IgD-negative memory B cell (primary cell): Measurements from ENCODE around the gene ARL6IP4. TPM values are rescaled to one million over a fixed set of nuclear protein-coding genes. Genes with fewer than 3 reads are reported as not detected.

ENCODE experiments used
- H3K27ac Mint-ChIP-seq, 3 donors: one replicate each; pipeline ENCODE4 v1.8.0; 2020 to 2022; ENCODE audit warnings: mild to moderate bottlenecking in 3 of 3, mixed read lengths in 3 of 3, moderate library complexity in 1 of 3
- H3K27me3 Mint-ChIP-seq: one replicate; pipeline ENCODE4 v1.8.0; 2021; ENCODE audit warnings: mixed read lengths
- H3K36me3 Mint-ChIP-seq: one replicate; pipeline ENCODE4 v1.8.0; 2020; ENCODE audit warnings: mild to moderate bottlenecking, mixed read lengths
- H3K4me1 Mint-ChIP-seq, 3 donors: one replicate each; pipeline ENCODE4 v1.8.0; 2020 to 2022; ENCODE audit warnings: mixed read lengths in 3 of 3, mild to moderate bottlenecking in 1 of 3
- H3K4me3 Mint-ChIP-seq, 4 donors: one replicate each; pipeline ENCODE4 v1.8.0; 2020 to 2022; ENCODE audit warnings: mild to moderate bottlenecking in 4 of 4, mixed read lengths in 4 of 4, moderate library complexity in 3 of 4
- H3K9me3 Mint-ChIP-seq, 3 donors: one replicate each; pipeline ENCODE4 v1.8.0; 2020 to 2021; ENCODE audit warnings: mixed read lengths in 3 of 3, mild to moderate bottlenecking in 1 of 3
- polyA plus RNA-seq: library from polyadenylated mRNA; unstranded; fragments of 300-500 nt; fragmentation: Illumina TruSeq; gene quantifications from one replicate; pipeline ENCODE4 v1.2.3, GENCODE V29; 2021

Gene ARL6IP4
- polyA plus RNA-seq, 1 donor from 2014 or later, result 296 TPM

GRCh38 chr12:122988036-122988435 lies 7.6 kb downstream of the ARL6IP4 start:
- no peak overlapping the region for H3K27ac Mint-ChIP-seq
- no peak overlapping the region for H3K4me3 Mint-ChIP-seq
- no peaks in the 10 kb centered on the region for H3K36me3 Mint-ChIP-seq
- peaks cover 3 to 10% (median 4%) of the 10 kb centered on the region in 3 donors for H3K4me1 Mint-ChIP-seq
- H3K27me3 Mint-ChIP-seq, result no peaks in the 10 kb centered on the region
- H3K9me3 Mint-ChIP-seq, result no peaks in the 10 kb centered on the region

GRCh38 chr12:122988612-122989212 lies 8.2 kb downstream of the ARL6IP4 start:
- Mint-ChIP-seq H3K27ac (no peak overlapping the region), H3K27me3 (no peaks in the 10 kb centered on the region), H3K9me3 (no peaks in the 10 kb centered on the region), H3K4me1 (peaks cover 3 to 9% (median 7%) of the 10 kb centered on the region in 3 donors), H3K36me3 (no peaks in the 10 kb centered on the region), H3K4me3 (no peak overlapping the region)

DNA sequence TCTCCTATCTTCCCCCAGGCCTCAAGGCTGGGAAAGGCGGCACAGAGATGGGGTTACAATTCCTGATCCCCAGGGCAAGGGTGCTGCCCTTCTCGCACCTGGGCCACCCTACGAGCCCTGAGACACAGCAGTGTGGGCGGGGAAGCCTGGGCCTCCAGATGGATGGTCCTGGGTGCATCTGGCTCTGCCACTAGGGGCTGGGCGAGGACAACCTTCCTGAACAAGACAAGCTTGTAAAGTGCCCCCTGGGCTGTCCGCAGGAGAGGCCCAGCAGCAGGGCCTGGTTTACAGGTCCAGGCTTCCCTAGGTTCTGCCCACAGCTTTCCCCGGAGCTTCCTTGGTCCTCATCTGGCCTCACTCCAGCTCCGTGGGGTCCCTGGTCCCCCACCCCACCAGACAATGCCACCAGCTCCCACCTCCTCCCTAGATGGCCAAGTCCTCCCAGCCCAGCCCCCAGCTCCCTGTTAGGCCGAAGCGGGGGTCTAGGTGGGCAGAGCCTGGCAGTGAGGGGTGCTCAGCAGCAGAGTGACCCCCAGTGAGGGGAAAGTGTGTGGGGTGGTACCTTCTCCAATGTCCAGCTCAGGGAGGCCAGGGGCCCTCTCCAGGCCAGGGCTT lies 8.9 kb downstream of the ARL6IP4 start:
- no peak overlapping the region for H3K4me3 Mint-ChIP-seq
- peaks cover 3 to 7% (median 6%) of the 10 kb centered on the region in 3 donors for H3K4me1 Mint-ChIP-seq
- H3K36me3 Mint-ChIP-seq, result peaks cover under 1% of the 10 kb centered on the region
- no peak overlapping the region for H3K27ac Mint-ChIP-seq
- H3K9me3 Mint-ChIP-seq, result no peaks in the 10 kb centered on the region
- H3K27me3 Mint-ChIP-seq, result peaks cover under 1% of the 10 kb centered on the region

- Mint-ChIP-seq H3K27me3 (peaks cover 1% of the 10 kb centered on the region), H3K9me3 (no peaks in the 10 kb centered on the region), H3K4me1 (peaks cover 2 to 5% (median 3%) of the 10 kb centered on the region in 3 donors), H3K36me3 (peaks cover 2% of the 10 kb centered on the region), H3K4me3 (no peak overlapping the region), H3K27ac (no peak overlapping the region)
These were observed 9.5 kb downstream of the ARL6IP4 start for GRCh38 chr12:122989874-122990419.

DNA sequence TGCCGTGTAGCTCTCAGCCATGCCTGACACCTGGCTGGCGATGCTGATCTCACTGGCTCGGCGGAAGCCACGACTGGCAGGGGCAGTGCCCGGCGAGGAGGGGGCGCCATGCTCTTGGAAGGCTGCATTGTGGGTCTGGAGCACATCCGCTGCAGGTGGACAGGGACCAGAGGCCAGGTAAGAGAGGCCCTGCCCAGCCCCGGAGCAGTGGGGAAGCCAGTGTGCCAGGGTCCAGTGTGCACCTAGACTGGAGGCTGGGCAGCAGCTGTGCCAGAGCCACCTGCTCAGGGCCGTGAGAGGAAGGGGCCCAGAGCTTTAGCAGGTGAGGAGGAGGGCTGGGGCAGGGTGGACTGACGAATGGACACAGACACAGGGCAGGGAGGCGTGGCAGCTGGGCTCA lies 10.1 kb downstream of the ARL6IP4 start:
- Mint-ChIP-seq H3K9me3 (no peaks in the 10 kb centered on the region), H3K27me3 (peaks cover 1% of the 10 kb centered on the region), H3K36me3 (peaks cover 2% of the 10 kb centered on the region), H3K27ac (no peak overlapping the region), H3K4me3 (no peak overlapping the region), H3K4me1 (peaks cover 0 to 4% (median 3%) of the 10 kb centered on the region in 3 donors)

DNA sequence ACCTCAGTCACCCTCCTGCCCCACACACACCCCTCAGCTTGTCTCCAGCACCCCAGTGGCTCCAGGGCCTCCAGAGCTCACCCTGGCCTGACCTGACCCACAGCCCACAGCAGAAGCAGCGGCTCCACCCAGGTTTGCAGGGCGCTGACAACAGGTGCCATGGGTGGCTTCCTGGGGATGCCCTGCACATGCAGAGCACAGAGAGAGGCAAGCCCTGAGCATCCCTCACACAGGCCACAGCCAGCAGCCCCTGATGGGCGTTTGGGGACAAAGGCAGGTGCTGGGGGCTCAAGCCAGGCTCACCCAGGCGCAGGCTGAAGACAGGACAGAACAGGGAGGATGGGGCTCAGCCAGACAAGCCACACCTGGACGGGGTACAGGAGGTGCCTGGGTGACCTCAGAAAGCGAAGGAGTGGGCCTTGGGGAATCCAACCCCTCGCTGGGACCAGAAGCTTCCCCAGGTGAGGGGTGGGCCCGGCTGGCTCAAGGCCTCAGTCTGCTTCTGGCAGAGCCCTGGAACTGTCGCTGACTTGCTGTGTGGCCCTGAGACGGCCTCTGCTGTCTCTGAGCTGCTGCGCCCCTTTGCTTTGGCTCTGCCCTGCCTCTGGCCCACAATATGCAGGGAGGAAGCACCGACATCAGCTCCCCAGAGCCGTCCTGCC lies 10.6 kb downstream of the ARL6IP4 start:
- peak overlapping the region in 1 of 4 donors; percentile 75 for H3K4me3 Mint-ChIP-seq
- no peaks in the 10 kb centered on the region for H3K9me3 Mint-ChIP-seq
- peaks cover 1% of the 10 kb centered on the region for H3K27me3 Mint-ChIP-seq
- H3K4me1 Mint-ChIP-seq, result peaks cover 0 to 4% (median 3%) of the 10 kb centered on the region in 3 donors
- H3K36me3 Mint-ChIP-seq, result peaks cover 2% of the 10 kb centered on the region
- no peak overlapping the region for H3K27ac Mint-ChIP-seq

GRCh38 chr12:122991623-122992275 lies 11.3 kb downstream of the ARL6IP4 start:
- H3K27ac Mint-ChIP-seq, result no peak overlapping the region
- H3K4me1 Mint-ChIP-seq, result peaks cover 0 to 4% (median 3%) of the 10 kb centered on the region in 3 donors
- peaks cover 1% of the 10 kb centered on the region for H3K27me3 Mint-ChIP-seq
- H3K36me3 Mint-ChIP-seq, result peaks cover 2% of the 10 kb centered on the region
- H3K4me3 Mint-ChIP-seq, result peak overlapping the region in 1 of 4 donors; percentile 75
- no peaks in the 10 kb centered on the region for H3K9me3 Mint-ChIP-seq

- no peak overlapping the region for H3K27ac Mint-ChIP-seq
- no peaks in the 10 kb centered on the region for H3K9me3 Mint-ChIP-seq
- H3K27me3 Mint-ChIP-seq, result peaks cover 1% of the 10 kb centered on the region
- H3K4me1 Mint-ChIP-seq, result peaks cover 0 to 4% (median 3%) of the 10 kb centered on the region in 3 donors
- no peak overlapping the region for H3K4me3 Mint-ChIP-seq
- H3K36me3 Mint-ChIP-seq, result peaks cover 2% of the 10 kb centered on the region
These were observed 11.9 kb downstream of the ARL6IP4 start for GRCh38 chr12:122992386-122992785.

- H3K9me3 Mint-ChIP-seq, result no peaks in the 10 kb centered on the region
- H3K36me3 Mint-ChIP-seq, result peaks cover 2% of the 10 kb centered on the region
- peaks cover 1% of the 10 kb centered on the region for H3K27me3 Mint-ChIP-seq
- peaks cover 0 to 4% (median 3%) of the 10 kb centered on the region in 3 donors for H3K4me1 Mint-ChIP-seq
- no peak overlapping the region for H3K27ac Mint-ChIP-seq
- H3K4me3 Mint-ChIP-seq, result no peak overlapping the region
These were observed 13.7 kb downstream of the ARL6IP4 start for GRCh38 chr12:122994140-122994675.

DNA sequence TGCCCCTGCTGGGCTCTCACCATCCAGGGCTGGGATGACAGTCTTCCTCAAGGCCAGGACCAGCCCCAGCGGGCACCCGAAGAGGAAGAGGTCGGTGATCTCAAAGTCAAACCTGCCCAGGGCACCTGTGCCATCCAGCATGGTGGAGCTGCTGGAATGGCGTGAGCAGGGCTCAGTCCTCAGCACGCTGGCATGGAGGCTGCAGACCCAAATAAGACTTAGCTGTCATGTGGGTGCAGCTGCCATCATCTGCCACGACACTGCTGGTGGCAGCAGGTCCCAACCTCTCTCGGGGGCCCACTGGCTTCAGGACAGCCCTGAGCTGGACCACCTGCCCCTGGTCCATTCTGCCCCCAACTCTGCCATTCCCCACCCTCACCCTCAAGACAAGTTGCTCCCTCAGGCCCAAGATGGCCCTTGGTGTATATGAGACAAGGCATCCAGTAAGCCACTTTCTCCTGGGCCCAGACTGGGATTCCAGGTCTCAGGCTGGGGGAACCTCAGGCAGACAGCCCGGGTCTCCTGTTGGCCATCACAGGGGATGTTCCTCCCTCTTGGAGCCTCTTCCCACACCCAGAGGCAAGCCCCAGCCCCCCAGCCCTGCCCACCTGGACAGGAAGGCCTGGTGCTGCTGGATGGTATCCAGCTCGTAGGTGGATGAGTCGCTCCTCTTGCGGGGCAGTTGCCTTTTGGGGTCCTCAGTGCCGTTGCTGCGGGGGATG lies 14.5 kb downstream of the ARL6IP4 start:
- Mint-ChIP-seq H3K4me3 (no peak overlapping the region), H3K27me3 (peaks cover 1% of the 10 kb centered on the region), H3K36me3 (peaks cover 2% of the 10 kb centered on the region)

GRCh38 chr12:122995503-122996187 lies 15.2 kb downstream of the ARL6IP4 start:
- Mint-ChIP-seq H3K27me3 (peaks cover 1% of the 10 kb centered on the region), H3K27ac (no peak overlapping the region), H3K4me3 (no peak overlapping the region), H3K36me3 (peaks cover 2% of the 10 kb centered on the region), H3K9me3 (no peaks in the 10 kb centered on the region), H3K4me1 (peaks cover 0 to 4% (median 3%) of the 10 kb centered on the region in 3 donors)

More for the DNA sequence above, 14.5 kb downstream of the ARL6IP4 start:
- H3K27ac Mint-ChIP-seq, result no peak overlapping the region
- no peaks in the 10 kb centered on the region for H3K9me3 Mint-ChIP-seq
- peaks cover 0 to 4% (median 3%) of the 10 kb centered on the region in 3 donors for H3K4me1 Mint-ChIP-seq

- Mint-ChIP-seq H3K27me3 (peaks cover 4% of the 10 kb centered on the region), H3K9me3 (no peaks in the 10 kb centered on the region), H3K4me1 (peaks cover 0 to 4% (median 3%) of the 10 kb centered on the region in 3 donors), H3K27ac (no peak overlapping the region), H3K4me3 (no peak overlapping the region), H3K36me3 (peaks cover 2% of the 10 kb centered on the region)
These were observed 15.7 kb downstream of the ARL6IP4 start for GRCh38 chr12:122996188-122996601.

DNA sequence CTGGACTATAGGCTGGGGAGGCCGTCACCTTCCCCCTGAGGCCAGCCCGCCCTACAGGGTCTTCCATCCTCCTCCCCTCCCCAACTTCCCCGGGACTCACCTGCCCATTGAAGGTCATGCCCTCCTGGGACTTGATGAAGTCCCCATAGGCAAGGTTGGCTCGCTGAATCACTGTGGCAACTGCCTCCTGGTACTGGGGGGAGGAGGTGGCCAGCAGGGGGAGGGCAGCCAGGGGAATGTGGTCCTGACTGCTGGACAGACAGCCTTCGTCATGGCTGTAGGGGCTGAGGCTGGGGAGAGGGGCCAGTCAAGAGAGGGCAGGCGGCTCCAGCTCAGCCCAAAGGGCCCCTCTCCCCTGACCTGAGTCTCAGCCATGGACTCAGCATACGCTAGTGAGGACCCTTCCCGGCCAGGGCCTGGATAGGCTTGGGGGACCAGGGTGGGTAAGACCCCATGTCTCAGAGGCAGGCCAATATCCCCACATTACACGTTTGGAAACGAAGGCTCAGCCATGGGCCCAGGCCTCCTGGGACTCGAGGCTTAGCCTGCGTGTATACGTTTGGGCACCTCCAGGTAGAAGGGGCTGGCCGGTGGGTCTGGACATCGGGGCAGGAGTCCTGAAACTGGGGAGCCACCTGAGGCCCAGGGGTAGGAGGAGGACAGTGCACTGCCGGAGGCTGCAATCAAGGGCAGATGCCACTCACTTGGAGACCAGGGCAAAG lies 16.3 kb downstream of the ARL6IP4 start:
- Mint-ChIP-seq H3K27me3 (peaks cover 4% of the 10 kb centered on the region), H3K9me3 (no peaks in the 10 kb centered on the region), H3K4me3 (no peak overlapping the region), H3K36me3 (peaks cover 2% of the 10 kb centered on the region), H3K4me1 (peaks cover 0 to 4% (median 3%) of the 10 kb centered on the region in 3 donors), H3K27ac (no peak overlapping the region)
